HepG2 (cell line): ENCODE results near the gene FAF2. TPM values are rescaled to one million over a fixed set of nuclear protein-coding genes. Genes with fewer than 3 reads are reported as not detected.

ENCODE experiments used
- AHR ChIP-seq: IDR thresholded peaks from 2 replicates; pipeline ENCODE4 v1.6.1; 2018; ENCODE audit warnings: missing genetic modification reagents, missing compliant biosample characterization
- ATAD3A ChIP-seq: sonication (generic); formaldehyde crosslinking; IDR thresholded peaks from 2 replicates; pipeline ENCODE4 v1.4.0; 2020; ENCODE audit warnings: missing genetic modification reagents
- GATAD1 ChIP-seq: IDR thresholded peaks from 2 replicates; pipeline ENCODE4 v1.6.1; 2016; ENCODE audit warnings: missing genetic modification reagents, missing compliant biosample characterization
- HES4 ChIP-seq: sonication (generic); formaldehyde crosslinking; IDR thresholded peaks from 2 replicates; pipeline ENCODE4 v1.9.0; 2021; ENCODE audit warnings: mild to moderate bottlenecking, missing genetic modification reagents, borderline replicate concordance
- HNF4A ChIP-seq: sonication (generic); formaldehyde crosslinking; IDR thresholded peaks from 2 replicates; pipeline ENCODE4 v1.4.0; 2020; ENCODE audit warnings: missing genetic modification reagents
- LRRFIP1 ChIP-seq: sonication (generic); formaldehyde crosslinking; conservative IDR thresholded peaks from 2 replicates; pipeline ENCODE4 v1.4.0; 2020; ENCODE audit warnings: missing genetic modification reagents
- MAFG ChIP-seq: sonication (generic); formaldehyde crosslinking; IDR thresholded peaks from 2 replicates; pipeline ENCODE4 v1.5.1; 2020; ENCODE audit warnings: mild to moderate bottlenecking, missing genetic modification reagents
- MTERF4 ChIP-seq: sonication (generic); formaldehyde crosslinking; IDR thresholded peaks from 2 replicates; pipeline ENCODE4 v1.8.0; 2023; ENCODE audit warnings: mild to moderate bottlenecking, missing genetic modification reagents
- MXD3 ChIP-seq: IDR thresholded peaks from 2 replicates; pipeline ENCODE4 v1.6.1; 2016; ENCODE audit warnings: mild to moderate bottlenecking, missing biosample characterization, missing genetic modification reagents
- SRSF1 ChIP-seq: fragments of 200-400 bp; formaldehyde crosslinking; optimal IDR thresholded peaks from 2 replicates; pipeline ENCODE3; 2017; ENCODE audit warnings: mild to moderate bottlenecking, low read depth, low read length, moderate library complexity
- TARDBP ChIP-seq: sonication (generic); formaldehyde crosslinking; IDR thresholded peaks from 2 replicates; pipeline ENCODE4 v1.8.0; 2022; ENCODE audit warnings: mild to moderate bottlenecking, missing genetic modification reagents
- TBX3 ChIP-seq: fragments of 450-650 bp; IDR thresholded peaks from 2 replicates; pipeline ENCODE4 v1.6.1; 2017; ENCODE audit warnings: antibody characterized with exemption, mild to moderate bottlenecking, inconsistent platforms, borderline replicate concordance
- TRIM22 ChIP-seq: fragments of 450-650 bp; IDR thresholded peaks from 2 replicates; pipeline ENCODE4 v1.6.1; 2017
- ZBTB39 ChIP-seq: sonication (generic); formaldehyde crosslinking; IDR thresholded peaks from 2 replicates; pipeline ENCODE4 v1.5.0; 2020; ENCODE audit warnings: missing genetic modification reagents
- ZNF18 ChIP-seq: sonication (generic); formaldehyde crosslinking; IDR thresholded peaks from 2 replicates; pipeline ENCODE4 v1.8.0; 2022; ENCODE audit warnings: mild to moderate bottlenecking, missing genetic modification reagents; ENCODE audit not compliant: insufficient replicate concordance
- ZNF282 ChIP-seq: fragments of 450-650 bp; IDR thresholded peaks from 2 replicates; pipeline ENCODE4 v1.6.1; 2018; ENCODE audit not compliant: partially characterized antibody
- ZNF354B ChIP-seq: sonication (generic); formaldehyde crosslinking; IDR thresholded peaks from 2 replicates; pipeline ENCODE4 v1.8.0; 2022; ENCODE audit warnings: mild to moderate bottlenecking, missing genetic modification reagents
- ZNF468 ChIP-seq: sonication (generic); formaldehyde crosslinking; IDR thresholded peaks from 2 replicates; pipeline ENCODE4 v1.8.0; 2022; ENCODE audit warnings: mild to moderate bottlenecking, moderate library complexity, missing genetic modification reagents
- ZNF766 ChIP-seq: sonication (generic); formaldehyde crosslinking; IDR thresholded peaks from 2 replicates; pipeline ENCODE4 v1.5.0; 2020; ENCODE audit warnings: missing genetic modification reagents, borderline replicate concordance
- ZNF782 ChIP-seq: sonication (generic); formaldehyde crosslinking; IDR thresholded peaks from 2 replicates; pipeline ENCODE4 v1.4.0; 2020; ENCODE audit warnings: missing genetic modification reagents, mild to moderate bottlenecking, borderline replicate concordance
- ZSCAN21 ChIP-seq: sonication (generic); formaldehyde crosslinking; IDR thresholded peaks from 2 replicates; pipeline ENCODE4 v1.8.0; 2022; ENCODE audit warnings: mild to moderate bottlenecking, missing genetic modification reagents, moderate library complexity, borderline replicate concordance
- polyA plus RNA-seq, 8 experiments: library from polyadenylated mRNA; depleted of rRNA in 3 of 8; stranded (reverse) in 7 of 8; unstranded in 1 of 8; fragments of >200 nt; fragmentation: Illumina TruSeq in 4 of 8; extraction: Trizol in 4 of 8; gene quantifications; 2 replicates each; pipeline versions ENCODE4 v1.2.1 to v1.2.3, GENCODE V29; 2011 to 2016; ENCODE audit warnings: low read depth in 4 of 8, missing spikeins in 1 of 8, mixed read lengths in 1 of 8; ENCODE audit not compliant: insufficient read depth in 1 of 8
- total RNA-seq, 5 experiments: library from RNA; depleted of rRNA; stranded (reverse); fragments of >200 nt; fragmentation: Illumina TruSeq; extraction: Trizol; gene quantifications; 2 replicates each; pipeline ENCODE4 v1.2.3, GENCODE V29; 2016; ENCODE audit warnings: low read depth in 1 of 5

FAF2 gene
- total and polyA plus RNA-seq, 2 of the 13 experiments (the other 11 are each of a cell fraction or from before 2014, with no cell fraction given): 27.8 to 34.3 TPM

GRCh38 chr5:176536132-176536901 is 88.1 kb downstream of the FAF2 start (continued):
- no peak for TF ChIP-seq ZNF18 (CRISPR knock-in tag)
- TF ChIP-seq HNF4A (CRISPR knock-in tag): no peak
- no peak for TF ChIP-seq TARDBP (CRISPR knock-in tag)
- no peak for TF ChIP-seq LRRFIP1 (CRISPR knock-in tag)
- TF ChIP-seq ZNF282: no peak
- TF ChIP-seq TBX3: no peak
- no peak for TF ChIP-seq MTERF4 (CRISPR knock-in tag)
- no peak for TF ChIP-seq ZNF782
- no peak for TF ChIP-seq TRIM22
- no peak for TF ChIP-seq MAFG (CRISPR knock-in tag)
- no peak for TF ChIP-seq ZNF468 (CRISPR knock-in tag)
- TF ChIP-seq ZNF354B (CRISPR knock-in tag): no peak
- TF ChIP-seq ZBTB39 (CRISPR knock-in tag): 0 out of 2 replicates have a peak, but pooled peaks have one; percentile 24
- peak; percentile 53; the same call in 1 of the 2 replicates for TF ChIP-seq MXD3
- no peak for TF ChIP-seq GATAD1 (CRISPR knock-in tag)
- no peak for TF ChIP-seq AHR (CRISPR knock-in tag)
- TF ChIP-seq ZNF766 (CRISPR knock-in tag): no peak
- peak; percentile 34 for TF ChIP-seq SRSF1
- TF ChIP-seq ATAD3A (CRISPR knock-in tag): no peak
- peak; percentile 52; the same call in 1 of the 2 replicates for TF ChIP-seq HES4 (CRISPR knock-in tag)
- no peak; the same call in 1 of the 2 replicates for TF ChIP-seq ZSCAN21 (CRISPR knock-in tag)
